ENCODE results near the gene DUS3L. TPM values are rescaled to one million over a fixed set of nuclear protein-coding genes. Genes with fewer than 3 reads are reported as not detected.
"Not testable (repeated sequence)": the region's sequence is repeated elsewhere in the genome, so short reads cannot be mapped to it uniquely, and the experiment has no call there.

Gene DUS3L
- total and polyA plus RNA-seq, 2 donors (not counting 3 experiments of a cell fraction or from before 2014, with no cell fraction given) = 25.8 to 38.9 TPM

- dilution Hi-C loops (cut with MboI; ENCODE audit: extremely low pct_ligation_motif_present, low sequenced_read_pairs) = no loop called here
- no peak overlapping the region for H3K27ac ChIP-seq (ENCODE audit: insufficient read depth, low read depth, low read length)
- no peak overlapping the region for H3K9ac ChIP-seq (replicated peaks; ENCODE audit: extremely low read depth, insufficient read depth, low read length)
- H4K20me1 ChIP-seq (replicated peaks; ENCODE audit: control insufficient read depth, extremely low read depth, insufficient read depth, low read length) = no peaks in the 10 kb centered on the region
- no peaks in the 10 kb centered on the region for H3K27me3 ChIP-seq (ENCODE audit: control insufficient read depth in 2 of 2, insufficient read depth in 2 of 2, low read length in 2 of 2)
- no TSS peak for BruUV-seq (replicated peaks)
- no peak overlapping the region for H2AFZ ChIP-seq (ENCODE audit: low read depth, low read length)
- H3K79me2 ChIP-seq (ENCODE audit: control insufficient read depth, insufficient read depth, low read length) = no peaks in the 10 kb centered on the region
- no peaks in the 10 kb centered on the region for H3K4me1 ChIP-seq (ENCODE audit: control insufficient read depth, extremely low read depth, insufficient read depth, low read length)
- H3K4me3 ChIP-seq (replicated peaks in 1 of 3; ENCODE audit: insufficient read depth in 1 of 3, low read depth in 1 of 3, low read length in 3 of 3) = no peak overlapping the region
- intact Hi-C loops (cut with micrococcal nuclease) = no loop called here
- peaks cover 4 to 19% of the 10 kb centered on the region in 2 experiments for H3K36me3 ChIP-seq (ENCODE audit: control insufficient read depth in 2 of 2, extremely low read depth in 1 of 2, insufficient read depth in 2 of 2, low read length in 2 of 2)
- H3K9me1 ChIP-seq (replicated peaks; ENCODE audit: control insufficient read depth, extremely low read depth, insufficient read depth, low read length) = no peaks in the 10 kb centered on the region
- FAIRE-seq (no peak), DNase-seq (ENCODE audit: low read depth, low spot score) (no peak)
- ChIA-PET CTCF (no interaction called here), POLR2A (interaction anchor here (0.6 kb wide), 1 partner anchor 61 kb away, joined by 5 read pairs; no protein-coding TSS in a partner anchor)
- TF ChIP-seq EZH2 (IDR thresholded peaks at IDR 0.05; ENCODE audit: borderline replicate concordance, low read depth, low read length, severe bottlenecking) = no peak
- no peak for TF ChIP-seq CTCF (IDR thresholded peaks at IDR 0.05; ENCODE audit: extremely low read depth in 1 of 2, insufficient read depth in 1 of 2, low read depth in 1 of 2, low read length in 2 of 2)
- TF ChIP-seq POLR2AphosphoS5 (IDR thresholded peaks at IDR 0.05; ENCODE audit: insufficient read depth, low read depth, low read length) = no peak
- no peak for TF ChIP-seq JUN (IDR thresholded peaks at IDR 0.05; ENCODE audit: borderline replicate concordance, insufficient read depth, insufficient read length, low read depth)
- no peak for TF ChIP-seq POLR2A (IDR thresholded peaks at IDR 0.05; ENCODE audit: low read depth, low read length)
- no peak for TF ChIP-seq GATA2 (IDR thresholded peaks at IDR 0.05; ENCODE audit: insufficient read depth, insufficient read length, low read depth, low read length)
- TF ChIP-seq MAX (IDR thresholded peaks at IDR 0.05; ENCODE audit: insufficient read depth, insufficient read length) = no peak
- no peak for TF ChIP-seq FOS (IDR thresholded peaks at IDR 0.05; ENCODE audit: borderline replicate concordance, insufficient read depth, low read length)
- no peak for TF ChIP-seq MYC (IDR thresholded peaks at IDR 0.05; ENCODE audit: low read depth, low read length)
- H3K9me3 ChIP-seq (replicated peaks; ENCODE audit: control insufficient read depth, insufficient read depth, low read length) = no peaks in the 10 kb centered on the region
- no peak overlapping the region for H3K4me2 ChIP-seq (ENCODE audit: insufficient read depth, low read length)
Measured at GRCh38 chr19:5782322-5782721, 8.6 kb downstream of the DUS3L start.

GRCh38 chr19:5780916-5781315 lies 10.0 kb downstream of the DUS3L start:
- H3K4me1 ChIP-seq (ENCODE audit: control insufficient read depth, extremely low read depth, insufficient read depth, low read length); H3K79me2 ChIP-seq (ENCODE audit: control insufficient read depth, insufficient read depth, low read length); BruUV-seq (replicated peaks); FAIRE-seq; H3K27ac ChIP-seq (ENCODE audit: insufficient read depth, low read depth, low read length); DNase-seq (ENCODE audit: low read depth, low spot score); H2AFZ ChIP-seq (ENCODE audit: low read depth, low read length); H3K27me3 ChIP-seq (ENCODE audit: control insufficient read depth in 2 of 2, insufficient read depth in 2 of 2, low read length in 2 of 2); H3K9me1 ChIP-seq (replicated peaks; ENCODE audit: control insufficient read depth, extremely low read depth, insufficient read depth, low read length); dilution Hi-C loops (cut with MboI; ENCODE audit: extremely low pct_ligation_motif_present, low sequenced_read_pairs); H3K4me3 ChIP-seq (replicated peaks in 1 of 3; ENCODE audit: insufficient read depth in 1 of 3, low read depth in 1 of 3, low read length in 3 of 3); H3K9ac ChIP-seq (replicated peaks; ENCODE audit: extremely low read depth, insufficient read depth, low read length); H3K4me2 ChIP-seq (ENCODE audit: insufficient read depth, low read length); H4K20me1 ChIP-seq (replicated peaks; ENCODE audit: control insufficient read depth, extremely low read depth, insufficient read depth, low read length); intact Hi-C loops (cut with micrococcal nuclease); H3K9me3 ChIP-seq (replicated peaks; ENCODE audit: control insufficient read depth, insufficient read depth, low read length): not testable (repeated sequence)
- POLR2A ChIA-PET = interaction anchor here (0.7 kb wide), 1 partner anchor 62 kb away, joined by 3 read pairs; no protein-coding TSS in a partner anchor
- H3K36me3 ChIP-seq (ENCODE audit: control insufficient read depth in 2 of 2, extremely low read depth in 1 of 2, insufficient read depth in 2 of 2, low read length in 2 of 2) = peaks cover 0 to 11% of the 10 kb centered on the region in 2 experiments
- CTCF ChIA-PET = interaction anchor here (1.2 to 1.7 kb wide), 2 partner anchors 23 to 28 kb away, joined by 3 to 4 read pairs; no protein-coding TSS in a partner anchor

All from endothelial cell of umbilical vein (primary cell).